ENCODE results near the gene P2RY12. TPM values are rescaled to one million over a fixed set of nuclear protein-coding genes. Genes with fewer than 3 reads are reported as not detected.

Gene P2RY12
- total and polyA plus RNA-seq, 9 of the 15 experiments (the other 6 are each of a cell fraction or from before 2014, with no cell fraction given), result not detected

- Histone ChIP-seq H3K4me1 (replicated peaks in 1 of 2; ENCODE audit: control insufficient read depth in 2 of 2, insufficient read depth in 2 of 2, low read length in 2 of 2) (no peaks in the 10 kb centered on the region), H3K9me3 (replicated peaks; ENCODE audit: control insufficient read depth, insufficient read depth, low read depth, low read length) (no peaks in the 10 kb centered on the region), H3K27me3 (ENCODE audit: control insufficient read depth in 2 of 2, insufficient read depth in 2 of 2, low read length in 2 of 2) (peaks cover 0 to 10% of the 10 kb centered on the region in 2 experiments; a peak in 4 of 5 replicates), H3K36me3 (ENCODE audit: control insufficient read depth, insufficient read depth, low read length) (no peaks in the 10 kb centered on the region), H3K79me2 (ENCODE audit: control insufficient read depth, insufficient read depth, low read length) (no peaks in the 10 kb centered on the region), H3K4me2 (ENCODE audit: insufficient read depth, low read length) (no peak overlapping the region), H2AFZ (ENCODE audit: low read depth, low read length) (no peak overlapping the region), H3K9ac (ENCODE audit: insufficient read depth in 1 of 2, low read depth in 2 of 2, low read length in 2 of 2) (no peak overlapping the region), H3K27ac (ENCODE audit: extremely low read depth, low read depth, low read length) (no peak overlapping the region), H3K9me1 (ENCODE audit: control insufficient read depth, insufficient read depth, low read length) (no peaks in the 10 kb centered on the region), H4K20me1 (replicated peaks; ENCODE audit: control insufficient read depth, insufficient read depth, low read length) (no peaks in the 10 kb centered on the region), H3K4me3 (no peak overlapping the region)
- DNase-seq (ENCODE audit: extremely low read depth in 1 of 4, low spot score in 3 of 4) (no peak), ATAC-seq (no peak), FAIRE-seq (no peak)
- WGBS (ENCODE audit: insufficient coverage, low coverage, missing lambda C conversion rate), result 0% methylated on average over 2 of the region's 2 CpGs
- in situ Hi-C loops (cut with MboI) (no loop called here), intact Hi-C loops (cut with micrococcal nuclease) (no loop called here)
- ChIA-PET POLR2A (no interaction called here), CTCF (ENCODE audit: low intra/inter-chr PET ratio) (no interaction called here)
- BruUV-seq (replicated peaks), result no TSS peak
- TF ChIP-seq ZNF140 (CRISPR knock-in tag; IDR thresholded peaks at IDR 0.05), result no peak
- TF ChIP-seq PHF8 (IDR thresholded peaks at IDR 0.05; ENCODE audit: borderline replicate concordance, low read length), result no peak
- no peak for TF ChIP-seq ZNF431 (CRISPR knock-in tag; IDR thresholded peaks at IDR 0.05)
- no peak for TF ChIP-seq NFYB (IDR thresholded peaks at IDR 0.05; ENCODE audit: extremely low read depth, insufficient read length)
- TF ChIP-seq NFRKB (IDR thresholded peaks at IDR 0.05; ENCODE audit: low read depth), result no peak
- TF ChIP-seq RFX7 (CRISPR knock-in tag; IDR thresholded peaks at IDR 0.05), result no peak
- no peak for TF ChIP-seq POU5F1 (IDR thresholded peaks at IDR 0.05; ENCODE audit: borderline replicate concordance, low read depth, low read length, partially characterized antibody)
- no peak for TF ChIP-seq ETS2 (tag; IDR thresholded peaks at IDR 0.05; ENCODE audit: borderline replicate concordance, poor library complexity, severe bottlenecking)
- TF ChIP-seq KHSRP (IDR thresholded peaks at IDR 0.05), result no peak
- no peak for TF ChIP-seq HOMEZ (CRISPR knock-in tag; IDR thresholded peaks at IDR 0.05)
- no peak for TF ChIP-seq HMG20A (CRISPR knock-in tag; conservative IDR thresholded peaks at IDR 0.05)
- TF ChIP-seq E4F1 (CRISPR knock-in tag; IDR thresholded peaks at IDR 0.05; ENCODE audit: borderline replicate concordance), result no peak
- TF ChIP-seq ZNF764 (CRISPR knock-in tag; IDR thresholded peaks at IDR 0.05; ENCODE audit: low read depth), result no peak
- no peak for TF ChIP-seq FOXP1 (CRISPR knock-in tag; IDR thresholded peaks at IDR 0.05)
Measured at GRCh38 chr3:151391720-151392119, 7.2 kb upstream of the P2RY12 start.

All from K562 (cell line).